ENCODE results near the gene FOXN1.

GRCh38 chr17:28506763-28507487, 777 bp downstream of the FOXN1 start:
- TF ChIP-seq USF1 (IDR thresholded peaks at IDR 0.05; ENCODE audit: borderline replicate concordance, low read depth) (no peak), CTCF (IDR thresholded peaks at IDR 0.05) (no peak), EZH2phosphoT487 (IDR thresholded peaks at IDR 0.05; ENCODE audit: borderline replicate concordance, low read depth) (no peak), RXRA (IDR thresholded peaks at IDR 0.05; ENCODE audit: borderline replicate concordance, low read depth) (no peak), YY1 (IDR thresholded peaks at IDR 0.05; ENCODE audit: low read depth) (no peak), RCOR1 (IDR thresholded peaks at IDR 0.05; ENCODE audit: low read length) (no peak), SIN3A (IDR thresholded peaks at IDR 0.05; ENCODE audit: borderline replicate concordance, low read depth, low read length) (no peak), POLR2AphosphoS5 (IDR thresholded peaks at IDR 0.05; ENCODE audit: low read depth, low read length) (no peak), RFX5 (IDR thresholded peaks at IDR 0.05; ENCODE audit: low read length) (no peak), GABPA (IDR thresholded peaks at IDR 0.05; ENCODE audit: low read depth) (no peak), REST (IDR thresholded peaks at IDR 0.05; ENCODE audit: low read depth, low read length) (no peak), EP300 (IDR thresholded peaks at IDR 0.05; ENCODE audit: borderline replicate concordance in 1 of 2, low read depth in 1 of 2, low read length in 1 of 2) (no peak)
